Prostate gland (tissue), 2 donors: ENCODE measurements around the gene ASB13. TPM values are rescaled to one million over a fixed set of nuclear protein-coding genes. Genes with fewer than 3 reads are reported as not detected.
A peak's percentile ranks its signal among the peaks of the same experiment; 100 is the strongest.

ENCODE experiments used
- DNase-seq: peaks from one replicate; pipeline ENCODE4 v3.0.0-alpha.2; 2019; ENCODE audit warnings: low spot score
- H3K27ac ChIP-seq, 2 donors: fragments of 200-600 bp; sonication (generic); 2 replicates each; pipeline ENCODE4 v1.5.1; 2017 to 2019
- H3K27me3 ChIP-seq: fragments of 200-600 bp; sonication (generic); replicated peaks from 2 replicates; pipeline ENCODE4 v1.5.1; 2019; ENCODE audit not compliant: insufficient read depth
- H3K36me3 ChIP-seq, 2 donors: fragments of 200-600 bp; sonication (generic); 1 replicate in 1 of 2; 2 replicates in 1 of 2; pipeline versions ENCODE4 v1.5.1 to v1.8.1; 2017 to 2019
- H3K4me1 ChIP-seq: fragments of 200-600 bp; sonication (generic); replicated peaks from 2 replicates; pipeline ENCODE4 v1.5.1; 2019
- H3K4me3 ChIP-seq, 2 donors: fragments of 200-600 bp; sonication (generic); 2 replicates each; pipeline ENCODE4 v1.5.1; 2017 to 2019
- H3K9me3 ChIP-seq: fragments of 200-600 bp; sonication (generic); 2 replicates; pipeline ENCODE4 v1.5.1; 2017
- CTCF ChIP-seq, 4 experiments: fragments of 200-600 bp in 2 of 4; fragments of 450-650 bp in 2 of 4; sonication (generic) in 2 of 4; IDR thresholded peaks; 1 replicate in 3 of 4; 2 replicates in 1 of 4; pipeline ENCODE4 v1.5.1; 2016 to 2019; ENCODE audit warnings: antibody characterized with exemption in 4 of 4, mild to moderate bottlenecking in 2 of 4, moderate library complexity in 2 of 4
- POLR2A ChIP-seq: fragments of 450-650 bp; IDR thresholded peaks from one replicate; pipeline ENCODE4 v1.6.1; 2016; ENCODE audit warnings: antibody characterized with exemption, mild to moderate bottlenecking
- POLR2AphosphoS5 ChIP-seq: sonication (generic); formaldehyde crosslinking; IDR thresholded peaks from one replicate; pipeline ENCODE4 v1.6.1; 2017; ENCODE audit warnings: antibody characterized with exemption
- WGBS: methylation state at CpG from one replicate; pipeline ENCODE4 v1.1.5; 2018; 5-methylcytosine and 5-hydroxymethylcytosine counted together
- intact Hi-C: fragments of 100-400 bp; cut with DNase I; formaldehyde crosslinking; loops from one replicate; pipeline ENCODE4 v1.14.2; 2022
- total RNA-seq, 2 donors: library from RNA; depleted of rRNA; stranded (reverse); fragments of >200 nt; gene quantifications; one replicate each; pipeline ENCODE4 v1.1.0, GENCODE V29; 2016

The ASB13 gene
- total RNA-seq, 2 donors from 2014 or later: 16.6 to 24.5 TPM

GRCh38 chr10:5640036-5640435 is 26.4 kb downstream of the ASB13 start:
- WGBS: 96% methylated on average over 12 of the region's 12 CpGs
- H3K27ac ChIP-seq: no peak overlapping the region
- H3K4me1 ChIP-seq: peaks cover 2% of the 10 kb centered on the region
- DNase-seq: no peak
- no peaks in the 10 kb centered on the region for H3K27me3 ChIP-seq
- peaks cover 0 to 11% of the 10 kb centered on the region in 2 donors for H3K36me3 ChIP-seq
- intact Hi-C loops: no loop called here
- no peak for TF ChIP-seq CTCF (IDR thresholded peaks at IDR 0.05)
- TF ChIP-seq POLR2AphosphoS5: no peak
- no peak for TF ChIP-seq POLR2A
- no peaks in the 10 kb centered on the region for H3K9me3 ChIP-seq
- no peak overlapping the region for H3K4me3 ChIP-seq

GRCh38 chr10:5639066-5639465 is 27.3 kb downstream of the ASB13 start:
- DNase-seq: no peak
- no peak for TF ChIP-seq CTCF (IDR thresholded peaks at IDR 0.05)
- no peak for TF ChIP-seq POLR2A
- no peak for TF ChIP-seq POLR2AphosphoS5

GRCh38 chr10:5638494-5638893 is 27.9 kb downstream of the ASB13 start:
- peaks cover 0 to 11% of the 10 kb centered on the region in 2 donors for H3K36me3 ChIP-seq
- intact Hi-C loops: loop anchor here (10.0 kb wide), 1 partner anchor 236 kb away; no protein-coding TSS in a partner anchor
- H3K27ac ChIP-seq: no peak overlapping the region
- no peak overlapping the region for H3K4me3 ChIP-seq
- no peaks in the 10 kb centered on the region for H3K27me3 ChIP-seq
- DNase-seq: no peak
- WGBS: 96% methylated on average over 10 of the region's 10 CpGs
- H3K9me3 ChIP-seq: no peaks in the 10 kb centered on the region
- peaks cover 2% of the 10 kb centered on the region for H3K4me1 ChIP-seq
- TF ChIP-seq POLR2A (no peak), CTCF (IDR thresholded peaks at IDR 0.05) (no peak), POLR2AphosphoS5 (no peak)

More at GRCh38 chr10:5639066-5639465, 27.3 kb downstream of the ASB13 start:
- intact Hi-C loops: loop anchor here (10.0 kb wide), 1 partner anchor 236 kb away; no protein-coding TSS in a partner anchor
- WGBS: 94% methylated on average over 17 of the region's 17 CpGs
- H3K4me3 ChIP-seq: no peak overlapping the region
- H3K9me3 ChIP-seq: no peaks in the 10 kb centered on the region
- H3K27me3 ChIP-seq: no peaks in the 10 kb centered on the region
- H3K4me1 ChIP-seq: peaks cover 2% of the 10 kb centered on the region
- H3K27ac ChIP-seq: no peak overlapping the region
- H3K36me3 ChIP-seq: peaks cover 0 to 11% of the 10 kb centered on the region in 2 donors

- intact Hi-C loops: loop anchor here (10.0 kb wide), 1 partner anchor 240 kb away; no protein-coding TSS in a partner anchor
- Histone ChIP-seq H3K36me3 (peaks cover 0 to 6% of the 10 kb centered on the region in 2 donors), H3K4me1 (no peaks in the 10 kb centered on the region), H3K9me3 (no peaks in the 10 kb centered on the region), H3K27me3 (no peaks in the 10 kb centered on the region), H3K4me3 (no peak overlapping the region), H3K27ac (no peak overlapping the region)
- WGBS: 81% methylated on average over 7 of the region's 7 CpGs
- TF ChIP-seq CTCF (IDR thresholded peaks at IDR 0.05) (no peak), POLR2A (no peak), POLR2AphosphoS5 (no peak)
- DNase-seq: no peak
Observed at GRCh38 chr10:5634918-5635317, 31.5 kb downstream of the ASB13 start.

GRCh38 chr10:5633166-5633749 is 33.1 kb downstream of the ASB13 start:
- no peaks in the 10 kb centered on the region for H3K27me3 ChIP-seq
- 61% methylated on average over 6 of the region's 6 CpGs for WGBS
- TF ChIP-seq POLR2AphosphoS5 (no peak), CTCF (IDR thresholded peaks at IDR 0.05) (no peak), POLR2A (no peak)
- peak overlapping the region in 1 of 2 donors; percentile 20 for H3K27ac ChIP-seq
- no peak overlapping the region for H3K4me3 ChIP-seq
- H3K9me3 ChIP-seq: no peaks in the 10 kb centered on the region
- H3K4me1 ChIP-seq: no peaks in the 10 kb centered on the region
- H3K36me3 ChIP-seq: no peaks in the 10 kb centered on the region
- DNase-seq: no peak
- intact Hi-C loops: loop anchor here (10.0 kb wide), 1 partner anchor 242 kb away; no protein-coding TSS in a partner anchor
